Hematopoietic multipotent progenitor cell (in vitro differentiated cells): ENCODE results near the gene SRPK2. TPM values are rescaled to one million over a fixed set of nuclear protein-coding genes. Genes with fewer than 3 reads are reported as not detected.
"Not testable (repeated sequence)": the region's sequence is repeated elsewhere in the genome, so short reads cannot be mapped to it uniquely, and the experiment has no call there.

Source experiments
- DNase-seq, 3 donors: peaks; one replicate each; pipeline ENCODE4 v3.0.0-alpha.2; 2011 to 2015; ENCODE audit warnings: low read depth in 2 of 3, low spot score in 2 of 3
- total RNA-seq: library from RNA; depleted of rRNA; stranded (reverse); fragments of >200 nt; gene quantifications from one replicate; pipeline ENCODE4 v1.2.3, GENCODE V29; 2012

The SRPK2 gene
- total RNA-seq, 1 donor = 16.7 TPM

DNA sequence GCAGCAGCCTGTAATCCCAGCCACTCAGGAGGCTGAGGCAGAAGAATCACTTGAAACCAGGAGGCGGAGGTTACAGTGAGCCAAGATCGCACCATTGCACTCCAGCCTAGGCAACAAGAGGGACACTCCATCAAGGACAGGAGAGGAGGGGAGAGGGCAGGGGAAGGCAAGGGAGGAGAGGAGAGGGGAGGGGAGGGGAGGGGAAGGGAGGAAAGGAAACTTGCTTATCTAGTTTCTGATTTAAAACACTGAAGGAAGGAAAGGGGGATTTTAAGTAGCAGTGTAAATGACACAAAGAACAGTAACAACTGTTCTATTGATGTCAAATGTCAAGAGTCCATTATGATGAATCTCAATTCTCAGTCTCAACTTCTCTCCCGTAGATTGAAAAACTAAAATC is 43.7 kb downstream of the SRPK2 start:
- no peak for DNase-seq

- DNase-seq = no peak
Measured at GRCh38 chr7:105339404-105340323, 49.1 kb downstream of the SRPK2 start.

DNA sequence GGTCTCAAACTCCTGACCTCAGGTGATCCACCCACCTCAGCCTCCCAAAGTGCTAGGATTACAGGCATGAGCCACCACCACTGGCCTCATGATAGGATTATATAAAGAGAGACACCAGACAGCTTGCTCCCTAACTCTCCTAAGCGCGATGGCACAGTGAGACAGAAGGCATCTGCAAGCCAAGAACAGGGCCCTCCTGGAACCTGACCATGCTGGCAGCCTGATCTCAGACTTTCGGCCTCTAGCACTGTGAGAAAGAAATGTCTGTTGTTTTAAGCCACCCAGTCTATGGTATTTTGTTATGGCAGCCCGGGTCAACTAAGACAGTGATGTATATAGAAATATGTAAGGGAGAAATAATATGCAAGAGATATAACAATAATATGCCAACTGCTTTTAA is 51.2 kb downstream of the SRPK2 start:
- no peak for DNase-seq

DNA sequence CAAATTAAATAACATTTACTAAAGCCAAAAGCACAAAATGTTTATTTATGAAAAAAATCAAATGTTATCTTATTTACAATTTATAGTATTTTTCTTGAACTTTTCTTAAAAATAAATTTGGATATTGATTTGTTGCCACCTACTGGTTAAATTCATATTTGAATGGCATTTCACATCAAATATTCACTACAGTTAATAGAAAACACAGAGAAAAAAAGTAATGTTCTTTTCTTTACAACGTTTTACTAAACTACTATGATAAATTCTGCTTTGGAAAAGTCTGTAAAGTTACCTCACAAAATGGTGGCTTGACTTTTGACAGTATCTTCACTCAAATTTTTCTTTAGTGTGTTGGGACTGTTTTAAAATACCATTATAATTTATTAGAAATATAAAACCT is 52.7 kb downstream of the SRPK2 start:
- peak in 1 of 3 donors; percentile 55 for DNase-seq

- not testable (repeated sequence) for DNase-seq
Measured at GRCh38 chr7:105332661-105333060, 56.1 kb downstream of the SRPK2 start.

DNA sequence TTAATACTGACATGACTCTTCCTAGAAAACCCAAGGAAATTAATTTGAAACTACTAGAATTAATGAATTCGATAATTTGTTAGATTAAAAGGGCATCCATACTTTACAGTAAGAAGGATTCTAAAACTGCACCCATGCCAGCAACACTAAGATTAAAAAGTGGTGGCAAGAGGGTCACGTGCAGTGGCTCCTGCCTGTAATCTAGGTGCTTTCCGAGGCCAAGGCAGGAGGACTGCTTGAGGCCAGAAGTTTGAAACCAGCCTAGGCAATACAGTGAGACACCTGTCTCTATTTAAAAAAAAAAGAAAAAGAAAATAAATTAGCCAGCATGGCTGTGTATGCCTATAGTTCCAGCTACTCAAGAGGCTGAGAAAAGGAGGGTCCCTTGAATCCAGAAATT is 58.2 kb downstream of the SRPK2 start:
- no peak for DNase-seq

GRCh38 chr7:105327201-105327600 is 61.5 kb downstream of the SRPK2 start:
- DNase-seq = no peak

DNA sequence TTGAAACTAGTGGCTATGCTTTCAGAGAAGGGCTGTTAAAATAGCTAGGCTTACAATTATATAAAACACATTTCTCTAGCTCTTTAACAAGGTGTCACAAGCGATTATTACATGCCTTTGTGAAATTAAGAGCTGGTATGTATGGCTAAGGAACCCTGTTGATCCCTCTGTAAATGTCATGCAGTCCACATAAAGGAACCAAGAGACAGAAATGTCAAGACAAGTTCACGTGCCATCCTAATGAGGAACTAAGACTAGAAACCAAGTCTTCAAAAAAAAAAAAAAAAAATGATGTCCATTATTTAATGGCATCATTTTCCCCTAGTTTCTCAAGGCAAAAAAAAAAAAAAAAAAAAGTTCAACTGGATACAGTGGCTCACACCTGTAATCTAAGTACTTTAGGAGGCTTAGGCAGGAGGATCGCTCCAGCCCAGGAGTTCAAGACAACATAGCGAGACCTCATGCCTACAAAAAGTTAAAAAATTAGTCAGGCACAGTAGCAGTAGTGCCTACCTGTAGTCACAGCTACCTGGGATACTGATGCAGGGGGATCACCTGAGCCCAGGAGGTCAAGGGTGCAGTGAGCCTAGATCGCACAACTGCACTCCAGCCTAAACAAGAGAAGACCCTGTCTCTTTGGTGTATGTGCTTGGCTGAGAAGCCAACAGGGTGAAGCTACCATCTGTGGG is 63.4 kb downstream of the SRPK2 start:
- no peak for DNase-seq

DNA sequence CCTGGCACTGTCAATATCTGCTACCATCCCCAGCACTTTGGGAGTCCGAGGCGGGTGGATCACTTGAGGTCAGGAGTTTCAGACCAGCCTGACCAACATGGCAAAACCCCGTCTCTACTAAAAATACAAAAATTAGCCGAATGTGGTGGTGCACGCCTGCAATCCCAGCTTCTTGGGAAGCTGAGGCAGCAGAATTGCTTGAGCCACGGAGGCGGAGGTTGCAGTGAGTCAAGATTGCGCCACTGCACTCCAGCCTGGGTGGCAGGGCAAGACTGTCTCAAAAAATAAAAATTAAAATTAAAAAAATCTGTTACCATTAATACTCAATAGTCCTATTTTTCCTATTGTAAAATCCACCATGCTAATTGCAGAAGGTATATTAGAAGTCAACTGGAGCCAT is 64.1 kb downstream of the SRPK2 start:
- not testable (repeated sequence) for DNase-seq

GRCh38 chr7:105323366-105323765 is 65.4 kb downstream of the SRPK2 start:
- no peak for DNase-seq

- DNase-seq = no peak
Measured at GRCh38 chr7:105322655-105323277, 66.0 kb downstream of the SRPK2 start.

GRCh38 chr7:105321754-105322455 is 66.8 kb downstream of the SRPK2 start:
- no peak for DNase-seq

- no peak for DNase-seq
Measured at GRCh38 chr7:105320896-105321295, 67.8 kb downstream of the SRPK2 start.

- peak in 2 of 3 donors; percentile 9 to 27 for DNase-seq
Measured at GRCh38 chr7:105319578-105319977, 69.1 kb downstream of the SRPK2 start.

GRCh38 chr7:105316578-105317344 is 72.0 kb downstream of the SRPK2 start:
- no peak for DNase-seq

DNA sequence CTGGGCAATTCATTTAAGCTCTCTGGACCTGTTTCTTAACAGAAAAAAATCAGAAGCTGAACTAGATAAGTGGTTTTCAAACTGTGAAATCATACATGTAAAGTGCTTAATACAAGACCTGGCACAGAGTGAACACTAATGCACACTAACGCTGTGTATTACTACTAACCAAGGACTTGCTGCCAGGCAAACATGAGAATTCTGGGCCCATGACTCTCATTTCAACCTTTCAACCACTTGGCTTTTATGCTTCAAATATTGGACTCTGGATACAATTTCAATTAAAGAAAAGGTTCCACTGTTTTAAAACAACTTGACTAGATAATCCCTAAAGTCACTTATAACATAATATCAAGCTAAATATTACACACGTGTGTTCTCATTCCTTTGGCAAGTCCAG is 73.4 kb downstream of the SRPK2 start:
- DNase-seq = no peak

DNA sequence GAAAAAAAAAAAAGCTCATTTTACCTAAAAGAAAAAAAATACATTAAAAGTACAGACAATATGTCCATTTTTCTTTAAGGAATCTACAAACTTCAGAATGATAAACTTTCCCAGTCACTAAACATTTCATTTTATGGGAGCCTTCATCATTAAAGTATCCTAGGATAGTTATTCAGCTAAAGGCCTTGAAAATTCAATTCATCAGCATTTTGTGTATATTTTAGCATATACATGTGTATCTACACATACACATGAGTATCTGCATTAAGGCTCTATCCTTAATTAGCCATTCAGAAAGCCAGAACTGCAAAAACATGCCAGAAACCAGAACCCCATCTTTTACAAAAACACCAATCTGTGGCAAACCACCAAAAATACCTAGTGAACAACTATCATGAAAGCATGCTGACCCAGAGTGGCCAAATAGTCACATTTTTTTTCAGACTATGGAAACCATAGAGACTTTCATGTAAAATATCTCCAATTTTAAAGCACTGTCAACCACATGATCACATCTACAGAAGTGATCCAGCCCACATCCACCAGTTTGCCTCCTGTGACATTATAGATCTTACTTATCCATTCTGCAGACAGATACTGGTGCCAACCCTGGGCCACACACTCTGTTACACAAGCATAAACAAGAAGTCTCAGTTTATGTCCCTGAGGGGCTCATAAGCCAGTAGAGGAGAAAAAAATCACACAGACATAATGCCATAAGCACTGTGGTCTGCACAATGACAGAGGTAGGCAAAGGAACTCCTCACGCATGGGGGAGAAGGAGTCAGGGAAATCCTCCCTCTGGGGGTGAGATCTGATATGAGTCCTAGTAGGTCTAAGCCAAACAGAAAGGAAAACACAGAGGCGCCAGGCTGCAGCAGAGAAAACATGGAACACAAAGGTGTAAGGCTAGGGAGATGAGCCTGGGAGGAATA is 79.2 kb downstream of the SRPK2 start:
- DNase-seq = peak in 1 of 3 donors; percentile 3

DNA sequence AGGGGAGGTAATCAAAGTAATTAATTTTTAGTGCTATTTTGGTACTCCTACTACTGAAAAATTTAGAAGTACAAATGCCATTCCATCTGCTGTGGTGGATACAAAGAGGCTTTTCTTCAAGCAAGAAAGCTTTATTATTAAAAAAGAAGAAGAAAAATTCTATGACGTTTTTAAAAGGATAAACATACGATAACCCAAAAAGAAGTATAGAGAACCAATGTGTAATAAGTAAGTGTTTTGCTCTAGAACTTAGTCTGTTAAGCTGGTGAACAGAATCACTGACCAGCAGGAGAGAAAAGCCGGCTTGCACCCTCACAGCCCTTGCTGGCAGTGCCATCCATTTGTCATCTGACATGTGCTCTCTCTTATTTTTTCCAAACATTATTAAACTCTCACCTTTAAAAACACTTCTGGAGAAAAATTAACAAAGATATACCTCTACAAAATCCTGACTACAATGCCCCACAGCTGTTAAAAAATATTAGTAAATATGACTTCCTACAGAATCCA is 81.5 kb downstream of the SRPK2 start:
- no peak for DNase-seq

DNA sequence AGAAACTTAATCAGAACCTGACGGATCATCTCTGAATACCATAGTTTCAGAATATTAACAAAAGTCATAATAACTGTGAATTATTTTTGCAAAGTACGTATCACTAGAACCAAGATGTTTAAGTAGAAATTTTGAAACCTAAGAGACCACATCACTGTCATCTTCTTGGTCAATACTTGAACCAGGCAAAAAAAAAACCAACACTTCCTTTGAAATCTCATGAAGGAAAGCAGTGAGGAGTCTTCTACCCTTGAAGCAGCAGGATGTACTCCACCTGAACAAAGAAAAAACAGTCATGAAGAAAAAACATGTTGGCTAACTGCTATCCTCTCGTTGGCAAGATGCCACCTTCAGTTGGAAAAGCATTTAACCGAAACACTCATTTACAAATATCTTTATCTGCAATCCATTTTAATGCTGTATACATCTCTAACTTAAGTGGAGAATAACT is 82.4 kb downstream of the SRPK2 start:
- no peak for DNase-seq
